WTC11 (cell line): ENCODE results near the gene TNNC2. TPM values are rescaled to one million over a fixed set of nuclear protein-coding genes. Genes with fewer than 3 reads are reported as not detected.

ENCODE experiments used
- ATAC-seq: fragments of 200-7000 bp; cut with Tn5 transposase; 2 replicates; pipeline ENCODE4 v1.10.0; 2021; ENCODE audit warnings: mild to moderate bottlenecking, moderate library complexity
- CTCF ChIA-PET: fragments of 300-600 bp; sonication (Branson Sonifier 250); formaldehyde crosslinking; loops from one replicate; lab custom pipeline; 2021; ENCODE audit warnings: antibody characterized with exemption; lab: Charles Lee
- POLR2A ChIA-PET: fragments of 350-600 bp; sonication (Branson Sonifier 250); formaldehyde crosslinking; loops from one replicate; lab custom pipeline; 2021; ENCODE audit warnings: antibody characterized with exemption; lab: Charles Lee
- DNase-seq: peaks from one replicate; pipeline ENCODE4 v3.0.0; 2021; ENCODE audit warnings: low spot score
- H3K27ac Mint-ChIP-seq: 2 replicates; pipeline ENCODE4 v1.8.0; 2021; ENCODE audit warnings: mixed read lengths
- H3K27me3 Mint-ChIP-seq: 2 replicates; pipeline ENCODE4 v1.8.0; 2021; ENCODE audit warnings: low read depth, mild to moderate bottlenecking, moderate library complexity, mixed read lengths
- H3K36me3 Mint-ChIP-seq: 2 replicates; pipeline ENCODE4 v1.8.0; 2021; ENCODE audit warnings: mixed read lengths
- H3K4me1 Mint-ChIP-seq: 2 replicates; pipeline ENCODE4 v1.8.0; 2022; ENCODE audit warnings: mixed read lengths
- H3K4me3 Mint-ChIP-seq: 2 replicates; pipeline ENCODE4 v1.8.0; 2021; ENCODE audit warnings: mild to moderate bottlenecking, moderate library complexity, mixed read lengths
- H3K9me3 Mint-ChIP-seq: 2 replicates; pipeline ENCODE4 v1.8.0; 2021; ENCODE audit warnings: mixed read lengths
- ATF3 ChIP-seq: sonication (generic); formaldehyde crosslinking; conservative IDR thresholded peaks from 2 replicates; pipeline ENCODE4 v1.8.1; 2022; ENCODE audit warnings: mild to moderate bottlenecking, missing genetic modification reagents
- CDX4 ChIP-seq: fragments of 250-450 bp; sonication (Bioruptor Pico); IDR thresholded peaks from 2 replicates; pipeline ENCODE4 v1.9.0; 2021; ENCODE audit warnings: moderate library complexity, mild to moderate bottlenecking, inconsistent platforms, borderline replicate concordance
- CREB1 ChIP-seq: sonication (generic); formaldehyde crosslinking; IDR thresholded peaks from 2 replicates; pipeline ENCODE4 v1.8.0; 2023; ENCODE audit warnings: mild to moderate bottlenecking, missing genetic modification reagents
- ETV6 ChIP-seq: sonication (generic); formaldehyde crosslinking; IDR thresholded peaks from 2 replicates; pipeline ENCODE4 v1.8.1; 2022; ENCODE audit warnings: mild to moderate bottlenecking, missing genetic modification reagents
- IRF1 ChIP-seq: sonication (generic); formaldehyde crosslinking; IDR thresholded peaks from 2 replicates; pipeline ENCODE4 v1.8.0; 2023; ENCODE audit warnings: missing genetic modification reagents
- KAT7 ChIP-seq: sonication (generic); formaldehyde crosslinking; IDR thresholded peaks from 2 replicates; pipeline ENCODE4 v1.8.1; 2023; ENCODE audit warnings: missing genetic modification reagents, mild to moderate bottlenecking, borderline replicate concordance
- MLX ChIP-seq: sonication (generic); formaldehyde crosslinking; IDR thresholded peaks from 2 replicates; pipeline ENCODE4 v1.8.1; 2023; ENCODE audit warnings: mild to moderate bottlenecking, missing genetic modification reagents, moderate library complexity
- MXD4 ChIP-seq: fragments of 250-450 bp; sonication (Bioruptor Pico); IDR thresholded peaks from 2 replicates; pipeline ENCODE4 v1.8.0; 2021; ENCODE audit warnings: mild to moderate bottlenecking, moderate library complexity, borderline replicate concordance
- NFATC4 ChIP-seq: fragments of 250-450 bp; sonication (Bioruptor Pico); IDR thresholded peaks from 2 replicates; pipeline ENCODE4 v1.9.0; 2021; ENCODE audit warnings: mild to moderate bottlenecking
- NR1H2 ChIP-seq: sonication (generic); formaldehyde crosslinking; IDR thresholded peaks from 2 replicates; pipeline ENCODE4 v1.9.0; 2021; ENCODE audit warnings: mild to moderate bottlenecking, moderate library complexity, missing genetic modification reagents
- NR2C2 ChIP-seq: sonication (generic); formaldehyde crosslinking; IDR thresholded peaks from 2 replicates; pipeline ENCODE4 v1.8.0; 2022; ENCODE audit warnings: mild to moderate bottlenecking, missing genetic modification reagents
- OVOL2 ChIP-seq: fragments of 250-450 bp; sonication (Bioruptor Pico); IDR thresholded peaks from 2 replicates; pipeline ENCODE4 v1.9.0; 2021; ENCODE audit warnings: mild to moderate bottlenecking, borderline replicate concordance
- TP53 ChIP-seq: sonication (generic); formaldehyde crosslinking; IDR thresholded peaks from 2 replicates; pipeline ENCODE4 v1.8.1; 2023; ENCODE audit warnings: mild to moderate bottlenecking, missing genetic modification reagents
- ZBTB43 ChIP-seq: sonication (generic); formaldehyde crosslinking; IDR thresholded peaks from 2 replicates; pipeline ENCODE4 v1.8.1; 2023; ENCODE audit warnings: mild to moderate bottlenecking, missing genetic modification reagents
- ZNF121 ChIP-seq: sonication (generic); formaldehyde crosslinking; IDR thresholded peaks from 2 replicates; pipeline ENCODE4 v1.8.0; 2023; ENCODE audit warnings: missing genetic modification reagents
- ZNF138 ChIP-seq: sonication (generic); formaldehyde crosslinking; conservative IDR thresholded peaks from 2 replicates; pipeline ENCODE4 v1.8.1; 2022; ENCODE audit warnings: mild to moderate bottlenecking, moderate library complexity, missing genetic modification reagents
- ZNF317 ChIP-seq: sonication (generic); formaldehyde crosslinking; IDR thresholded peaks from 2 replicates; pipeline ENCODE4 v1.8.1; 2023; ENCODE audit warnings: low read depth, mild to moderate bottlenecking, moderate library complexity, missing genetic modification reagents, borderline replicate concordance
- ZNF396 ChIP-seq: fragments of 250-450 bp; sonication (Bioruptor Pico); IDR thresholded peaks from 2 replicates; pipeline ENCODE4 v1.8.0; 2021; ENCODE audit warnings: mild to moderate bottlenecking, moderate library complexity, borderline replicate concordance
- ZNF671 ChIP-seq: fragments of 250-450 bp; sonication (Bioruptor Pico); IDR thresholded peaks from 2 replicates; pipeline ENCODE4 v1.8.0; 2021; ENCODE audit warnings: mild to moderate bottlenecking
- total RNA-seq: library from RNA; stranded (reverse); gene quantifications from 3 replicates; pipeline ENCODE4 v1.2.3, GENCODE V29; 2021
- TF ChIP-seq, protein P1 (sequence below): sonication (generic); formaldehyde crosslinking; IDR thresholded peaks from 2 replicates; pipeline ENCODE4 v1.8.0; 2022; ENCODE audit warnings: mild to moderate bottlenecking, missing genetic modification reagents
- TF ChIP-seq, protein P2 (sequence below): fragments of 250-450 bp; sonication (Bioruptor Pico); conservative IDR thresholded peaks from 2 replicates; pipeline ENCODE4 v1.9.0; 2021; ENCODE audit warnings: mild to moderate bottlenecking
- TF ChIP-seq, protein P3 (sequence below): sonication (generic); formaldehyde crosslinking; IDR thresholded peaks from 2 replicates; pipeline ENCODE4 v1.8.1; 2023; ENCODE audit warnings: mild to moderate bottlenecking, moderate library complexity, missing genetic modification reagents
- TF ChIP-seq, protein P4 (sequence below): sonication (generic); formaldehyde crosslinking; IDR thresholded peaks from 2 replicates; pipeline ENCODE4 v1.8.0; 2022; ENCODE audit warnings: mild to moderate bottlenecking, missing genetic modification reagents

The TNNC2 gene
- total RNA-seq, 1 experiment from 2014 or later = 3.0 TPM

- no peak for DNase-seq
- Mint-ChIP-seq H3K27ac (no peak overlapping the region), H3K27me3 (no peaks in the 10 kb centered on the region), H3K36me3 (peaks cover 3% of the 10 kb centered on the region; the same call in 1 of the 2 replicates), H3K9me3 (no peaks in the 10 kb centered on the region), H3K4me1 (peaks cover 8% of the 10 kb centered on the region), H3K4me3 (no peak overlapping the region)
- TF ChIP-seq ZNF138 = no peak
- TF ChIP-seq, protein P1, sequence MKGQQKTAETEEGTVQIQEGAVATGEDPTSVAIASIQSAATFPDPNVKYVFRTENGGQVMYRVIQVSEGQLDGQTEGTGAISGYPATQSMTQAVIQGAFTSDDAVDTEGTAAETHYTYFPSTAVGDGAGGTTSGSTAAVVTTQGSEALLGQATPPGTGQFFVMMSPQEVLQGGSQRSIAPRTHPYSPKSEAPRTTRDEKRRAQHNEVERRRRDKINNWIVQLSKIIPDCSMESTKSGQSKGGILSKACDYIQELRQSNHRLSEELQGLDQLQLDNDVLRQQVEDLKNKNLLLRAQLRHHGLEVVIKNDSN (CRISPR knock-in tag) = no peak
- no peak for TF ChIP-seq ZNF671 (CRISPR knock-in tag)
- TF ChIP-seq NFATC4 (CRISPR knock-in tag) = no peak
- TF ChIP-seq, protein P2, sequence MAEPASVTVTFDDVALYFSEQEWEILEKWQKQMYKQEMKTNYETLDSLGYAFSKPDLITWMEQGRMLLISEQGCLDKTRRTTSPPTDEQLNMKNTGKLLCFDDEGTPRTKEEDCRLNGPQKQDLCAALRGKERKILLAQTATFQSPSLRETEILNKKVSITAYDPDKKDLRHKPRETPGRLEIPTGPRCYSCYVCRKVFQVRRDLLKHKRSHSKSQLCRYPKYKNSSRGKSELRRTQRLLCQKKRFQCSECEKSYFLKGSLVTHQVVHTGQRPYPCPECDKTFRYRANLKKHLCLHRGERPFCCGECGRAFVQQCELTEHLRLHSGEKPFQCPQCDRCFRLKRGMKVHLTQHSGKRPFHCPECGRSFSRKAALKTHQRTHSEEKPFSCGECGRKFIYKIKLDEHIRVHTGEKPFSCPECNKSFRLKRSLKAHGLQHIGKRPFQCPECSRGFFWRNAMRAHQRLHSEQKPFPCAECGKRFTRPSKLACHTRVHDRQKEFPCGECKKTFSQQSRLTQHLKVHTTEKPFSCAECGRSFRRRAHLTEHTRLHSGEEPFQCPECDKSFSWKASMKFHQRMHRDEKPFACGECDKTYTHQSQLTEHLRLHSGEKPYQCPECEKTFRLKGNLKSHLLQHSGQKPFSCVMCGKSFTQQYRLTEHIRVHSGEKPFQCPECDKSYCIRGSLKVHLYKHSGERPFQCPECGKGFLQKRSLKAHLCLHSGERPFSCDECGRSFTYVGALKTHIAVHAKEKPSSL (CRISPR knock-in tag) = no peak
- TF ChIP-seq, protein P3, sequence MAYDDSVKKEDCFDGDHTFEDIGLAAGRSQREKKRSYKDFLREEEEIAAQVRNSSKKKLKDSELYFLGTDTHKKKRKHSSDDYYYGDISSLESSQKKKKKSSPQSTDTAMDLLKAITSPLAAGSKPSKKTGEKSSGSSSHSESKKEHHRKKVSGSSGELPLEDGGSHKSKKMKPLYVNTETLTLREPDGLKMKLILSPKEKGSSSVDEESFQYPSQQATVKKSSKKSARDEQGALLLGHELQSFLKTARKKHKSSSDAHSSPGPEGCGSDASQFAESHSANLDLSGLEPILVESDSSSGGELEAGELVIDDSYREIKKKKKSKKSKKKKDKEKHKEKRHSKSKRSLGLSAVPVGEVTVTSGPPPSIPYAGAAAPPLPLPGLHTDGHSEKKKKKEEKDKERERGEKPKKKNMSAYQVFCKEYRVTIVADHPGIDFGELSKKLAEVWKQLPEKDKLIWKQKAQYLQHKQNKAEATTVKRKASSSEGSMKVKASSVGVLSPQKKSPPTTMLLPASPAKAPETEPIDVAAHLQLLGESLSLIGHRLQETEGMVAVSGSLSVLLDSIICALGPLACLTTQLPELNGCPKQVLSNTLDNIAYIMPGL (CRISPR knock-in tag) = no peak
- TF ChIP-seq IRF1 (CRISPR knock-in tag) = no peak
- TF ChIP-seq, protein P4, sequence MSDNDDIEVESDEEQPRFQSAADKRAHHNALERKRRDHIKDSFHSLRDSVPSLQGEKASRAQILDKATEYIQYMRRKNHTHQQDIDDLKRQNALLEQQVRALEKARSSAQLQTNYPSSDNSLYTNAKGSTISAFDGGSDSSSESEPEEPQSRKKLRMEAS (CRISPR knock-in tag) = no peak
- no peak for TF ChIP-seq ATF3 (CRISPR knock-in tag)
- TF ChIP-seq ZBTB43 (CRISPR knock-in tag) = no peak
- no peak for TF ChIP-seq NR1H2 (CRISPR knock-in tag)
- TF ChIP-seq TP53 (CRISPR knock-in tag) = no peak
- no peak for TF ChIP-seq ZNF121 (CRISPR knock-in tag)
- TF ChIP-seq CREB1 = no peak
- TF ChIP-seq OVOL2 (CRISPR knock-in tag) = no peak
- ChIA-PET POLR2A (no interaction called here), CTCF (no interaction called here)
- no peak for ATAC-seq
Observed at GRCh38 chr20:45788351-45788750, 38.8 kb downstream of the TNNC2 start.

- ATAC-seq (peak; percentile 32), DNase-seq (no peak)
- ChIA-PET POLR2A (no interaction called here), CTCF (interaction anchor here (0.5 to 1.7 kb wide), 3 partner anchors 12 to 460 kb away, joined by 3 to 15 read pairs (median 3); no protein-coding TSS in a partner anchor)
- H3K4me1 Mint-ChIP-seq = no peaks in the 10 kb centered on the region
- no peaks in the 10 kb centered on the region for H3K9me3 Mint-ChIP-seq
- H3K4me3 Mint-ChIP-seq = no peak overlapping the region
- H3K27me3 Mint-ChIP-seq = no peaks in the 10 kb centered on the region
- H3K36me3 Mint-ChIP-seq = no peaks in the 10 kb centered on the region
- no peak overlapping the region for H3K27ac Mint-ChIP-seq
- TF ChIP-seq, protein P2 (CRISPR knock-in tag) = no peak
- TF ChIP-seq MXD4 (CRISPR knock-in tag) (no peak), ZNF317 (no peak), KAT7 (no peak), ZNF396 (CRISPR knock-in tag) (no peak), ETV6 (CRISPR knock-in tag) (no peak), CDX4 (CRISPR knock-in tag) (no peak), NR2C2 (CRISPR knock-in tag) (no peak), MLX (CRISPR knock-in tag) (no peak)
- TF ChIP-seq, protein P1 (CRISPR knock-in tag) = no peak
Observed at GRCh38 chr20:45783656-45784294, 43.3 kb downstream of the TNNC2 start.
